GM23338 (cell line): ENCODE data around the gene SH3BP2.
A peak's percentile ranks its signal among the peaks of the same experiment; 100 is the strongest.

Source experiments
- CREB1 ChIP-seq: fragments of 250-450 bp; sonication (Bioruptor Pico); IDR thresholded peaks from 2 replicates; pipeline ENCODE4 v1.5.0; 2020; ENCODE audit warnings: low read depth, mild to moderate bottlenecking, moderate library complexity
- CTCF ChIP-seq, 2 experiments: fragments of 200-600 bp in 1 of 2; sonication (generic) in 1 of 2; conservative IDR thresholded peaks; 2 replicates each; pipeline versions ENCODE4 v1.5.1 to v1.6.1; 2016 to 2017; ENCODE audit warnings: antibody characterized with exemption in 2 of 2, low read depth in 2 of 2, mild to moderate bottlenecking in 2 of 2, moderate library complexity in 1 of 2
- EZH2 ChIP-seq: fragments of 200-600 bp; sonication (generic); IDR thresholded peaks from one replicate; pipeline ENCODE4 v1.8.0; 2017; ENCODE audit warnings: antibody characterized with exemption, mild to moderate bottlenecking, low read depth; ENCODE audit not compliant: unreplicated experiment
- EZH2phosphoT487 ChIP-seq: fragments of 200-600 bp; sonication (generic); IDR thresholded peaks from one replicate; pipeline ENCODE4 v1.8.1; 2018; ENCODE audit warnings: antibody characterized with exemption; ENCODE audit not compliant: unreplicated experiment
- POLR2AphosphoS5 ChIP-seq: IDR thresholded peaks from 2 replicates; pipeline ENCODE4 v1.6.1; 2016; ENCODE audit warnings: antibody characterized with exemption, low read depth
- REST ChIP-seq: IDR thresholded peaks from one replicate; pipeline ENCODE4 v1.6.1; 2018; ENCODE audit warnings: antibody characterized with exemption; ENCODE audit not compliant: unreplicated experiment

GRCh38 chr4:2839060-2839459, 46.2 kb downstream of the SH3BP2 start:
- no peak for TF ChIP-seq CTCF (conservative IDR thresholded peaks at IDR 0.05; ENCODE audit: low read depth in 2 of 2)
- TF ChIP-seq EZH2 = no peak
- TF ChIP-seq EZH2phosphoT487 = no peak
- 0 out of 2 replicates have a peak, but pooled peaks have one; percentile 13 for TF ChIP-seq POLR2AphosphoS5
- TF ChIP-seq CREB1 = no peak
- no peak for TF ChIP-seq REST
